Measurements from ENCODE around the gene FBLN2.

- TF ChIP-seq CTCF (IDR thresholded peaks at IDR 0.05; ENCODE audit: low read depth, low read length) = no peak
- TF ChIP-seq EZH2phosphoT487 (IDR thresholded peaks at IDR 0.05; ENCODE audit: low read depth) = no peak
Observed at GRCh38 chr3:13598926-13599886, 50.3 kb downstream of the FBLN2 start.
